ENCODE results near the gene FHOD3. TPM values are rescaled to one million over a fixed set of nuclear protein-coding genes. Genes with fewer than 3 reads are reported as not detected.

The FHOD3 gene
- total RNA-seq, 1 donor from 2014 or later: 16.3 TPM

GRCh38 chr18:36590621-36591580 is 293.4 kb downstream of the FHOD3 start:
- H3K27ac Mint-ChIP-seq: no peak overlapping the region
- H3K9me3 Mint-ChIP-seq: no peaks in the 10 kb centered on the region
- TF ChIP-seq CTCF (IDR thresholded peaks at IDR 0.05; ENCODE audit: unreplicated experiment): no peak

GRCh38 chr18:36592282-36592681 is 294.8 kb downstream of the FHOD3 start:
- H3K4me3 Mint-ChIP-seq: no peak overlapping the region
- DNase-seq (ENCODE audit: low spot score in 2 of 2, unreplicated experiment in 2 of 2): no peak
- H3K27ac Mint-ChIP-seq: no peak overlapping the region

More at GRCh38 chr18:36590621-36591580, 293.4 kb downstream of the FHOD3 start:
- Mint-ChIP-seq H3K27me3 (ENCODE audit: low read depth) (no peaks in the 10 kb centered on the region), H3K4me3 (no peak overlapping the region), H3K36me3 (no peaks in the 10 kb centered on the region), H3K4me1 (peaks cover 12% of the 10 kb centered on the region)
- no peak for DNase-seq (ENCODE audit: low spot score in 2 of 2, unreplicated experiment in 2 of 2)

GRCh38 chr18:36593001-36593400 is 295.5 kb downstream of the FHOD3 start:
- TF ChIP-seq CTCF (IDR thresholded peaks at IDR 0.05; ENCODE audit: unreplicated experiment): no peak
- no peak overlapping the region for H3K4me3 Mint-ChIP-seq
- H3K27ac Mint-ChIP-seq: no peak overlapping the region
- H3K36me3 Mint-ChIP-seq: no peaks in the 10 kb centered on the region
- peaks cover 15% of the 10 kb centered on the region for H3K4me1 Mint-ChIP-seq
- no peak for DNase-seq (ENCODE audit: low spot score in 2 of 2, unreplicated experiment in 2 of 2)
- H3K9me3 Mint-ChIP-seq: no peaks in the 10 kb centered on the region
- H3K27me3 Mint-ChIP-seq (ENCODE audit: low read depth): no peaks in the 10 kb centered on the region

More at GRCh38 chr18:36592282-36592681, 294.8 kb downstream of the FHOD3 start:
- Mint-ChIP-seq H3K9me3 (no peaks in the 10 kb centered on the region), H3K27me3 (ENCODE audit: low read depth) (no peaks in the 10 kb centered on the region), H3K36me3 (no peaks in the 10 kb centered on the region), H3K4me1 (peaks cover 12% of the 10 kb centered on the region)
- no peak for TF ChIP-seq CTCF (IDR thresholded peaks at IDR 0.05; ENCODE audit: unreplicated experiment)

GRCh38 chr18:36593641-36594040 is 296.1 kb downstream of the FHOD3 start:
- Mint-ChIP-seq H3K27me3 (ENCODE audit: low read depth) (no peaks in the 10 kb centered on the region), H3K27ac (no peak overlapping the region), H3K9me3 (no peaks in the 10 kb centered on the region), H3K36me3 (no peaks in the 10 kb centered on the region), H3K4me3 (no peak overlapping the region), H3K4me1 (peaks cover 14% of the 10 kb centered on the region)
- no peak for DNase-seq (ENCODE audit: low spot score in 2 of 2, unreplicated experiment in 2 of 2)
- no peak for TF ChIP-seq CTCF (IDR thresholded peaks at IDR 0.05; ENCODE audit: unreplicated experiment)

- DNase-seq (ENCODE audit: low spot score in 2 of 2, unreplicated experiment in 2 of 2): no peak
- Mint-ChIP-seq H3K27ac (no peak overlapping the region), H3K9me3 (no peaks in the 10 kb centered on the region), H3K4me1 (peaks cover 16% of the 10 kb centered on the region), H3K36me3 (no peaks in the 10 kb centered on the region), H3K4me3 (no peak overlapping the region), H3K27me3 (ENCODE audit: low read depth) (no peaks in the 10 kb centered on the region)
- TF ChIP-seq CTCF (IDR thresholded peaks at IDR 0.05; ENCODE audit: unreplicated experiment): no peak
Observed at GRCh38 chr18:36594621-36595020, 297.1 kb downstream of the FHOD3 start.
